ENCODE results near the gene PRSS2. TPM values are rescaled to one million over a fixed set of nuclear protein-coding genes. Genes with fewer than 3 reads are reported as not detected.
"Not testable (repeated sequence)": the region's sequence is repeated elsewhere in the genome, so short reads cannot be mapped to it uniquely, and the experiment has no call there.

Gene PRSS2
- total and polyA plus RNA-seq, 2 experiments from 2014 or later = 94.7 to 241 TPM

GRCh38 chr7:142745091-142745635 lies 25.6 kb upstream of the PRSS2 start:
- no peak overlapping the region for H3K27ac ChIP-seq

DNA sequence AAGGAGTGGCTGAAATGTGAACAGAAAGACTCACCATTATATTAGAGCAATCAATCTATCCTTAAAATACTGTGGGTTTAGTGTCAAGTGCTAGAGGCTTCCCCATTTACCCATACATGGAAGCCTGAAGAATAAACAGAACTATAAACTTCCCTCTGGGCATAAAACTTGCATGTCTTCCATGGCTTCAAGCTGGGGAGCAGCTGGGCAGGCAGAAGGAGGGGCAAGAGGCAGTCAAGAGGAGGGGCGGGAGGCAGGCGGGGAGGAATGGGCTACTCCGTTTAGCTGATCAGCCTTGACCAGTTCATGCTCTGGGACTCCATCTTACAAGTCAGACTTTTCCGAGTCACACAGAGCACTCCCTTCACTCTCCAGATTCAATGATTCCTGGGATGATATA lies 25.0 kb upstream of the PRSS2 start:
- Histone ChIP-seq H3K9me3 (ENCODE audit: low read depth) (no peaks in the 10 kb centered on the region), H3K27ac (no peak overlapping the region), H3K9me2 (replicated peaks; ENCODE audit: insufficient read depth) (no peaks in the 10 kb centered on the region), H3K4me1 (ENCODE audit: insufficient read depth) (peaks cover 9% of the 10 kb centered on the region), H3K79me2 (no peaks in the 10 kb centered on the region), H3K27me3 (no peaks in the 10 kb centered on the region), H3K4me2 (no peak overlapping the region), H4K20me1 (ENCODE audit: insufficient read depth, poor library complexity, severe bottlenecking) (no peaks in the 10 kb centered on the region), H3K4me3 (no peak overlapping the region), H2AFZ (no peak overlapping the region), H3K36me3 (replicated peaks; ENCODE audit: insufficient read depth, low read depth) (no peaks in the 10 kb centered on the region)
- no peak for DNase-seq (ENCODE audit: low spot score)
- WGBS (ENCODE audit: low lambda C conversion rate, missing lambda C conversion rate) = 90% methylated on average over 4 of the region's 4 CpGs
- no peak for TF ChIP-seq EZH2 (IDR thresholded peaks at IDR 0.05; ENCODE audit: borderline replicate concordance)
- TF ChIP-seq CTCF (IDR thresholded peaks at IDR 0.05; ENCODE audit: poor library complexity) = no peak
- no peak for TF ChIP-seq EZH2phosphoT487 (IDR thresholded peaks at IDR 0.05; ENCODE audit: low read depth, severe bottlenecking, unreplicated experiment)

More at GRCh38 chr7:142745091-142745635, 25.6 kb upstream of the PRSS2 start:
- no peak for TF ChIP-seq EZH2 (IDR thresholded peaks at IDR 0.05; ENCODE audit: borderline replicate concordance)
- no peaks in the 10 kb centered on the region for H3K9me3 ChIP-seq (ENCODE audit: low read depth)
- no peak overlapping the region for H3K4me2 ChIP-seq
- DNase-seq (ENCODE audit: low spot score) = no peak
- no peaks in the 10 kb centered on the region for H4K20me1 ChIP-seq (ENCODE audit: insufficient read depth, poor library complexity, severe bottlenecking)
- no peaks in the 10 kb centered on the region for H3K9me2 ChIP-seq (replicated peaks; ENCODE audit: insufficient read depth)
- no peak overlapping the region for H2AFZ ChIP-seq
- peaks cover 9% of the 10 kb centered on the region for H3K4me1 ChIP-seq (ENCODE audit: insufficient read depth)
- no peaks in the 10 kb centered on the region for H3K79me2 ChIP-seq
- H3K27me3 ChIP-seq = no peaks in the 10 kb centered on the region
- H3K4me3 ChIP-seq = no peak overlapping the region
- H3K36me3 ChIP-seq (replicated peaks; ENCODE audit: insufficient read depth, low read depth) = no peaks in the 10 kb centered on the region
- 79% methylated on average over 1 of the region's 1 CpG for WGBS (ENCODE audit: low lambda C conversion rate, missing lambda C conversion rate)

GRCh38 chr7:142746264-142746663 lies 24.5 kb upstream of the PRSS2 start:
- H3K36me3 ChIP-seq (replicated peaks; ENCODE audit: insufficient read depth, low read depth) = no peaks in the 10 kb centered on the region

GRCh38 chr7:142748410-142748809 lies 22.4 kb upstream of the PRSS2 start:
- not testable (repeated sequence) for H3K4me2 ChIP-seq; H3K79me2 ChIP-seq; H3K36me3 ChIP-seq (replicated peaks; ENCODE audit: insufficient read depth, low read depth); H2AFZ ChIP-seq; DNase-seq (ENCODE audit: low spot score); H3K4me1 ChIP-seq (ENCODE audit: insufficient read depth); H4K20me1 ChIP-seq (ENCODE audit: insufficient read depth, poor library complexity, severe bottlenecking); H3K27ac ChIP-seq; H3K4me3 ChIP-seq; H3K9me2 ChIP-seq (replicated peaks; ENCODE audit: insufficient read depth); H3K27me3 ChIP-seq; H3K9me3 ChIP-seq (ENCODE audit: low read depth)
- WGBS (ENCODE audit: low lambda C conversion rate, missing lambda C conversion rate) = 85% methylated on average over 2 of the region's 2 CpGs

More at GRCh38 chr7:142746264-142746663, 24.5 kb upstream of the PRSS2 start:
- H3K9me2 ChIP-seq (replicated peaks; ENCODE audit: insufficient read depth) = no peaks in the 10 kb centered on the region
- TF ChIP-seq EZH2 (IDR thresholded peaks at IDR 0.05; ENCODE audit: borderline replicate concordance) (no peak), EZH2phosphoT487 (IDR thresholded peaks at IDR 0.05; ENCODE audit: low read depth, severe bottlenecking, unreplicated experiment) (no peak), CTCF (IDR thresholded peaks at IDR 0.05; ENCODE audit: poor library complexity) (no peak)
- no peaks in the 10 kb centered on the region for H3K79me2 ChIP-seq
- H4K20me1 ChIP-seq (ENCODE audit: insufficient read depth, poor library complexity, severe bottlenecking) = no peaks in the 10 kb centered on the region
- H2AFZ ChIP-seq = no peak overlapping the region
- H3K4me2 ChIP-seq = no peak overlapping the region
- peaks cover 9% of the 10 kb centered on the region for H3K4me1 ChIP-seq (ENCODE audit: insufficient read depth)
- no peak for DNase-seq (ENCODE audit: low spot score)
- no peaks in the 10 kb centered on the region for H3K27me3 ChIP-seq
- no peaks in the 10 kb centered on the region for H3K9me3 ChIP-seq (ENCODE audit: low read depth)
- WGBS (ENCODE audit: low lambda C conversion rate, missing lambda C conversion rate) = 86% methylated on average over 3 of the region's 3 CpGs
- H3K27ac ChIP-seq = no peak overlapping the region
- H3K4me3 ChIP-seq = no peak overlapping the region

Measured in hepatocyte (in vitro differentiated cells).